Naive B cell (primary cell): ENCODE results near the gene IL17B. TPM values are rescaled to one million over a fixed set of nuclear protein-coding genes. Genes with fewer than 3 reads are reported as not detected.

ENCODE experiments used
- ATAC-seq, 2 donors: fragments of 150-1000 bp; cut with Tn5 transposase; 2 replicates each; pipeline ENCODE4 v1.10.0; 2021; ENCODE audit warnings: low read depth in 2 of 2, mild to moderate bottlenecking in 2 of 2, moderate library complexity in 2 of 2
- DNase-seq: peaks from one replicate; pipeline ENCODE4 v3.0.0; 2022
- H3K27ac Mint-ChIP-seq, 6 donors: one replicate each; pipeline ENCODE4 v1.8.0; 2020 to 2022; ENCODE audit warnings: mild to moderate bottlenecking in 6 of 6, mixed read lengths in 6 of 6, moderate library complexity in 5 of 6, inconsistent platforms in 2 of 6
- H3K27me3 Mint-ChIP-seq, 3 donors: one replicate each; pipeline ENCODE4 v1.8.0; 2021 to 2022; ENCODE audit warnings: mixed read lengths in 3 of 3, mild to moderate bottlenecking in 1 of 3
- H3K36me3 Mint-ChIP-seq, 2 donors: one replicate each; pipeline ENCODE4 v1.8.0; 2020 to 2022; ENCODE audit warnings: mixed read lengths in 2 of 2, inconsistent platforms in 1 of 2, mild to moderate bottlenecking in 1 of 2
- H3K4me1 Mint-ChIP-seq, 3 donors: one replicate each; pipeline ENCODE4 v1.8.0; 2020 to 2022; ENCODE audit warnings: mixed read lengths in 3 of 3, inconsistent platforms in 1 of 3, mild to moderate bottlenecking in 1 of 3, moderate library complexity in 1 of 3
- H3K4me3 Mint-ChIP-seq, 8 donors: one replicate each; pipeline ENCODE4 v1.8.0; 2020 to 2022; ENCODE audit warnings: mild to moderate bottlenecking in 8 of 8, mixed read lengths in 8 of 8, moderate library complexity in 8 of 8, inconsistent platforms in 2 of 8
- H3K9me3 Mint-ChIP-seq, 7 donors: one replicate each; pipeline ENCODE4 v1.8.0; 2020 to 2022; ENCODE audit warnings: mixed read lengths in 7 of 7, mild to moderate bottlenecking in 5 of 7, inconsistent platforms in 2 of 7, moderate library complexity in 1 of 7
- polyA plus RNA-seq, 6 donors: library from polyadenylated mRNA; unstranded; fragments of 300-500 nt; fragmentation: Illumina TruSeq; gene quantifications; one replicate each; pipeline ENCODE4 v1.2.3, GENCODE V29; 2021; ENCODE audit warnings: low read depth in 6 of 6

IL17B gene
- not detected for polyA plus RNA-seq

- no peaks in the 10 kb centered on the region for H3K9me3 Mint-ChIP-seq
- H3K36me3 Mint-ChIP-seq, result no peaks in the 10 kb centered on the region
- H3K27ac Mint-ChIP-seq, result no peak within 1 kb of the TSS
- no peak for DNase-seq
- no peak for ATAC-seq
- peaks cover 0 to 16% (median 0%) of the 10 kb centered on the region in 3 donors for H3K27me3 Mint-ChIP-seq
- H3K4me1 Mint-ChIP-seq, result peaks cover 0 to 8% (median 6%) of the 10 kb centered on the region in 3 donors
- H3K4me3 Mint-ChIP-seq, result no peak within 1 kb of the TSS
These were observed at the start of gene IL17B for GRCh38 chr5:149379177-149379761. TSS of gene IL17B (minus strand) at chr5:149379292. CDS start at chr5:149379225, 67 bp downstream.

- Mint-ChIP-seq H3K27ac (no peak overlapping the region), H3K9me3 (peaks cover 0 to 6% (median 0%) of the 10 kb centered on the region in 7 donors), H3K27me3 (peaks cover 14 to 22% (median 19%) of the 10 kb centered on the region in 3 donors), H3K4me1 (peaks cover 0 to 5% (median 3%) of the 10 kb centered on the region in 3 donors), H3K4me3 (no peak overlapping the region), H3K36me3 (no peaks in the 10 kb centered on the region)
- no peak for DNase-seq
- no peak for ATAC-seq
These were observed 48.9 kb upstream of the IL17B start for GRCh38 chr5:149428032-149428431.

- peaks cover 0 to 3% (median 0%) of the 10 kb centered on the region in 7 donors for H3K9me3 Mint-ChIP-seq
- no peak overlapping the region for H3K4me3 Mint-ChIP-seq
These were observed 48.3 kb upstream of the IL17B start for GRCh38 chr5:149427374-149427773.

GRCh38 chr5:149426931-149427330, 47.8 kb upstream of the IL17B start:
- peaks cover 0 to 7% (median 5%) of the 10 kb centered on the region in 3 donors for H3K4me1 Mint-ChIP-seq
- DNase-seq (no peak), ATAC-seq (no peak)
- H3K4me3 Mint-ChIP-seq, result no peak overlapping the region
- no peak overlapping the region for H3K27ac Mint-ChIP-seq
- peaks cover 0 to 3% (median 0%) of the 10 kb centered on the region in 7 donors for H3K9me3 Mint-ChIP-seq
- H3K27me3 Mint-ChIP-seq, result peaks cover 17 to 27% (median 19%) of the 10 kb centered on the region in 3 donors
- H3K36me3 Mint-ChIP-seq, result no peaks in the 10 kb centered on the region

More at GRCh38 chr5:149427374-149427773, 48.3 kb upstream of the IL17B start:
- DNase-seq (no peak), ATAC-seq (no peak)
- peaks cover 0 to 5% (median 3%) of the 10 kb centered on the region in 3 donors for H3K4me1 Mint-ChIP-seq
- H3K36me3 Mint-ChIP-seq, result no peaks in the 10 kb centered on the region
- H3K27ac Mint-ChIP-seq, result no peak overlapping the region
- peaks cover 14 to 23% (median 19%) of the 10 kb centered on the region in 3 donors for H3K27me3 Mint-ChIP-seq

- Mint-ChIP-seq H3K4me3 (no peak overlapping the region), H3K36me3 (no peaks in the 10 kb centered on the region), H3K4me1 (peaks cover 0 to 8% (median 5%) of the 10 kb centered on the region in 3 donors), H3K27me3 (peaks cover 19 to 31% (median 21%) of the 10 kb centered on the region in 3 donors), H3K9me3 (peaks cover 0 to 2% (median 0%) of the 10 kb centered on the region in 7 donors), H3K27ac (no peak overlapping the region)
- no peak for ATAC-seq
- DNase-seq, result no peak
These were observed 46.6 kb upstream of the IL17B start for GRCh38 chr5:149425729-149426128.

- DNase-seq (no peak), ATAC-seq (no peak)
- no peak overlapping the region for H3K4me3 Mint-ChIP-seq
- H3K4me1 Mint-ChIP-seq, result peaks cover 0 to 13% (median 4%) of the 10 kb centered on the region in 3 donors
- peaks cover 21 to 36% (median 27%) of the 10 kb centered on the region in 3 donors for H3K27me3 Mint-ChIP-seq
- no peak overlapping the region for H3K27ac Mint-ChIP-seq
- H3K9me3 Mint-ChIP-seq, result peaks cover 0 to 2% (median 0%) of the 10 kb centered on the region in 7 donors
- H3K36me3 Mint-ChIP-seq, result no peaks in the 10 kb centered on the region
These were observed 45.6 kb upstream of the IL17B start for GRCh38 chr5:149424371-149425315.

GRCh38 chr5:149423794-149424268, 44.7 kb upstream of the IL17B start:
- Mint-ChIP-seq H3K27me3 (peaks cover 21 to 36% (median 23%) of the 10 kb centered on the region in 3 donors), H3K4me1 (peaks cover 0 to 13% (median 5%) of the 10 kb centered on the region in 3 donors), H3K9me3 (peaks cover 0 to 2% (median 0%) of the 10 kb centered on the region in 7 donors), H3K27ac (no peak overlapping the region), H3K4me3 (no peak overlapping the region), H3K36me3 (no peaks in the 10 kb centered on the region)
- no peak for DNase-seq
- ATAC-seq, result no peak

- Mint-ChIP-seq H3K36me3 (no peaks in the 10 kb centered on the region), H3K27ac (peak overlapping the region in 1 of 6 donors; percentile 81), H3K4me1 (peaks cover 0 to 13% (median 5%) of the 10 kb centered on the region in 3 donors), H3K4me3 (no peak overlapping the region), H3K9me3 (peaks cover 0 to 2% (median 0%) of the 10 kb centered on the region in 7 donors), H3K27me3 (peaks cover 20 to 34% (median 21%) of the 10 kb centered on the region in 3 donors)
- ATAC-seq (no peak), DNase-seq (no peak)
These were observed 44.1 kb upstream of the IL17B start for GRCh38 chr5:149423049-149423793.

- Mint-ChIP-seq H3K4me3 (no peak overlapping the region), H3K27ac (no peak overlapping the region), H3K4me1 (peaks cover 0 to 13% (median 5%) of the 10 kb centered on the region in 3 donors), H3K27me3 (peaks cover 19 to 33% (median 21%) of the 10 kb centered on the region in 3 donors), H3K9me3 (no peaks in the 10 kb centered on the region), H3K36me3 (no peaks in the 10 kb centered on the region)
- ATAC-seq (no peak), DNase-seq (no peak)
These were observed 43.4 kb upstream of the IL17B start for GRCh38 chr5:149422366-149423048.

- DNase-seq (no peak), ATAC-seq (no peak)
- H3K9me3 Mint-ChIP-seq, result no peaks in the 10 kb centered on the region
- H3K4me3 Mint-ChIP-seq, result no peak overlapping the region
- peaks cover 0 to 13% (median 5%) of the 10 kb centered on the region in 3 donors for H3K4me1 Mint-ChIP-seq
- no peaks in the 10 kb centered on the region for H3K36me3 Mint-ChIP-seq
- H3K27ac Mint-ChIP-seq, result no peak overlapping the region
- peaks cover 16 to 35% (median 20%) of the 10 kb centered on the region in 3 donors for H3K27me3 Mint-ChIP-seq
These were observed 42.7 kb upstream of the IL17B start for GRCh38 chr5:149421834-149422233.

- H3K4me3 Mint-ChIP-seq, result no peak overlapping the region
- no peaks in the 10 kb centered on the region for H3K9me3 Mint-ChIP-seq
- H3K27ac Mint-ChIP-seq, result no peak overlapping the region
- no peak for ATAC-seq
- H3K27me3 Mint-ChIP-seq, result peaks cover 16 to 35% (median 20%) of the 10 kb centered on the region in 3 donors
- DNase-seq, result no peak
- no peaks in the 10 kb centered on the region for H3K36me3 Mint-ChIP-seq
- peaks cover 0 to 13% (median 5%) of the 10 kb centered on the region in 3 donors for H3K4me1 Mint-ChIP-seq
These were observed 42.2 kb upstream of the IL17B start for GRCh38 chr5:149421372-149421685.

GRCh38 chr5:149420545-149421371, 41.7 kb upstream of the IL17B start:
- H3K36me3 Mint-ChIP-seq, result no peaks in the 10 kb centered on the region
- H3K4me1 Mint-ChIP-seq, result peaks cover 0 to 13% (median 5%) of the 10 kb centered on the region in 3 donors
- peaks cover 16 to 35% (median 20%) of the 10 kb centered on the region in 3 donors for H3K27me3 Mint-ChIP-seq
- H3K4me3 Mint-ChIP-seq, result no peak overlapping the region
- H3K27ac Mint-ChIP-seq, result no peak overlapping the region
- no peak for DNase-seq
- ATAC-seq, result no peak
- no peaks in the 10 kb centered on the region for H3K9me3 Mint-ChIP-seq
